Stomach (tissue), 4 donors: Measurements from ENCODE around the gene DENND5A.

Source experiments
- EP300 ChIP-seq: sonication (generic); formaldehyde crosslinking; IDR thresholded peaks from one replicate; pipeline ENCODE4 v1.6.1; 2017; ENCODE audit warnings: antibody characterized with exemption
- POLR2A ChIP-seq, 4 donors: fragments of 450-650 bp; IDR thresholded peaks; one replicate each; pipeline ENCODE4 v1.6.1; 2016; ENCODE audit warnings: antibody characterized with exemption in 4 of 4, control low read depth in 2 of 4, mild to moderate bottlenecking in 1 of 4, moderate library complexity in 1 of 4
- POLR2AphosphoS5 ChIP-seq, 3 donors: sonication (generic); formaldehyde crosslinking; IDR thresholded peaks; one replicate each; pipeline ENCODE4 v1.6.1; 2016; ENCODE audit warnings: antibody characterized with exemption in 3 of 3
- TF ChIP-seq, protein P1 (sequence below), 7 experiments: fragments of 450-650 bp in 4 of 7; fragments of 200-600 bp in 3 of 7; sonication (generic) in 3 of 7; IDR thresholded peaks; one replicate each; pipeline ENCODE4 v1.5.1; 2016 to 2019; ENCODE audit warnings: antibody characterized with exemption in 7 of 7, control low read depth in 2 of 7, mild to moderate bottlenecking in 1 of 7

DNA sequence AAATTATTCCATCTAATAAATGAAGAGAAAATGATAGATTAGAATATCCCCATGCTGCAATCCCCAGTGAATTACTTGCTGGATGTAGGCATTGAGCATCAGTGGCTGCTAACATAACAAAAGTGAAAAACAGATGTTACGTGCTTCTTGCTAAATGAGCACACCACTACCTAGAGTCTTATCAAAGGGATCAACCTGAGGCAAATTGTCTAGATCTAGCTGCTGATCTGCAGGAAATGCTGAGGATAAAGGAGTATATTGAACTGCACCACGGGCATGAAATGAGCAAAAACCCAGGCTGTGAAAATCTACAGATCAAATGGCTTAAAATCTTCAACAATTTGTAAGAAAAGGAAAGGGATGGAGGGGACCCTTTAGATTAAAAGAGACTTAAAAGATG is 128.4 kb downstream of the DENND5A start:
- TF ChIP-seq POLR2A (IDR thresholded peaks at IDR 0.05) (no peak), POLR2AphosphoS5 (IDR thresholded peaks at IDR 0.05) (no peak), EP300 (no peak)
- TF ChIP-seq, protein P1, sequence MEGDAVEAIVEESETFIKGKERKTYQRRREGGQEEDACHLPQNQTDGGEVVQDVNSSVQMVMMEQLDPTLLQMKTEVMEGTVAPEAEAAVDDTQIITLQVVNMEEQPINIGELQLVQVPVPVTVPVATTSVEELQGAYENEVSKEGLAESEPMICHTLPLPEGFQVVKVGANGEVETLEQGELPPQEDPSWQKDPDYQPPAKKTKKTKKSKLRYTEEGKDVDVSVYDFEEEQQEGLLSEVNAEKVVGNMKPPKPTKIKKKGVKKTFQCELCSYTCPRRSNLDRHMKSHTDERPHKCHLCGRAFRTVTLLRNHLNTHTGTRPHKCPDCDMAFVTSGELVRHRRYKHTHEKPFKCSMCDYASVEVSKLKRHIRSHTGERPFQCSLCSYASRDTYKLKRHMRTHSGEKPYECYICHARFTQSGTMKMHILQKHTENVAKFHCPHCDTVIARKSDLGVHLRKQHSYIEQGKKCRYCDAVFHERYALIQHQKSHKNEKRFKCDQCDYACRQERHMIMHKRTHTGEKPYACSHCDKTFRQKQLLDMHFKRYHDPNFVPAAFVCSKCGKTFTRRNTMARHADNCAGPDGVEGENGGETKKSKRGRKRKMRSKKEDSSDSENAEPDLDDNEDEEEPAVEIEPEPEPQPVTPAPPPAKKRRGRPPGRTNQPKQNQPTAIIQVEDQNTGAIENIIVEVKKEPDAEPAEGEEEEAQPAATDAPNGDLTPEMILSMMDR (IDR thresholded peaks at IDR 0.05), result no peak
